Caco-2 (cell line): Measurements from ENCODE around the gene FASN. TPM values are rescaled to one million over a fixed set of nuclear protein-coding genes. Genes with fewer than 3 reads are reported as not detected.

ENCODE experiments used
- BruUV-seq: library from RNA; stranded (reverse); fragments of 400-500 nt; replicated peaks from 2 replicates; lab custom pipeline; 2021; lab: Mats Ljungman, UMichigan
- CTCF ChIA-PET: fragments of 300-600 bp; sonication (Branson Sonifier 250); formaldehyde crosslinking; loops from one replicate; lab custom pipeline; 2022; ENCODE audit warnings: antibody characterized with exemption; lab: Charles Lee
- POLR2A ChIA-PET: fragments of 300-600 bp; sonication (Branson Sonifier 250); formaldehyde crosslinking; loops from one replicate; lab custom pipeline; 2022; ENCODE audit warnings: antibody characterized with exemption; lab: Charles Lee
- DNase-seq, 2 experiments: peaks; one replicate each; pipeline versions ENCODE4 v3.0.0 to v3.0.0-alpha.2; 2020 to 2022
- H3K27me3 ChIP-seq: replicated peaks from 2 replicates; pipeline ENCODE4 v1.6.0; 2011; ENCODE audit warnings: low read length; ENCODE audit not compliant: control insufficient read depth, insufficient read depth
- H3K36me3 ChIP-seq: 2 replicates; pipeline ENCODE4 v1.5.1; 2011; ENCODE audit warnings: low read length; ENCODE audit not compliant: control insufficient read depth, insufficient read depth
- H3K4me1 ChIP-seq: fragments of 250-450 bp; sonication (Bioruptor Pico); 2 replicates; pipeline ENCODE4 v1.5.1; 2020; ENCODE audit warnings: mild to moderate bottlenecking
- H3K4me3 ChIP-seq: 2 replicates; pipeline ENCODE4 v1.5.1; 2011; ENCODE audit warnings: low read depth, mild to moderate bottlenecking, control low read depth, low read length
- H3K9me3 ChIP-seq: fragments of 250-450 bp; sonication (Bioruptor Pico); 2 replicates; pipeline ENCODE4 v1.5.1; 2020; ENCODE audit warnings: mild to moderate bottlenecking, moderate library complexity
- H3K27ac Mint-ChIP-seq: one replicate; pipeline ENCODE4 v1.8.0; 2022; ENCODE audit warnings: mixed read lengths; ENCODE audit not compliant: unreplicated experiment
- H3K27me3 Mint-ChIP-seq: one replicate; pipeline ENCODE4 v1.8.0; 2022; ENCODE audit warnings: mixed read lengths; ENCODE audit not compliant: insufficient read depth, unreplicated experiment
- H3K36me3 Mint-ChIP-seq: one replicate; pipeline ENCODE4 v1.8.0; 2022; ENCODE audit warnings: mild to moderate bottlenecking, mixed read lengths; ENCODE audit not compliant: insufficient read depth, unreplicated experiment
- H3K4me1 Mint-ChIP-seq: one replicate; pipeline ENCODE4 v1.8.0; 2022; ENCODE audit warnings: low read depth, mixed read lengths; ENCODE audit not compliant: unreplicated experiment
- H3K4me3 Mint-ChIP-seq: one replicate; pipeline ENCODE4 v1.8.0; 2022; ENCODE audit warnings: mild to moderate bottlenecking, moderate library complexity, mixed read lengths; ENCODE audit not compliant: unreplicated experiment
- H3K9me3 Mint-ChIP-seq: one replicate; pipeline ENCODE4 v1.8.0; 2022; ENCODE audit warnings: mixed read lengths; ENCODE audit not compliant: unreplicated experiment
- intact Hi-C: fragments of 100-400 bp; cut with micrococcal nuclease; formaldehyde crosslinking; loops from one replicate; pipeline ENCODE4 v1.10.0; 2022; ENCODE audit not compliant: unreplicated experiment
- total RNA-seq: library from RNA; stranded (reverse); gene quantifications from 2 replicates; pipeline ENCODE4 v1.2.3, GENCODE V29; 2022
- TF ChIP-seq, protein P1 (sequence below), 2 experiments: fragments of 200-600 bp in 1 of 2; IDR thresholded peaks; 1 replicate in 1 of 2; 2 replicates in 1 of 2; pipeline versions ENCODE4 v1.5.1 to v1.8.0; 2011 to 2022; ENCODE audit warnings: antibody characterized with exemption in 1 of 2, control low read depth in 1 of 2, inconsistent platforms in 1 of 2, low read depth in 1 of 2, low read length in 1 of 2, mild to moderate bottlenecking in 1 of 2, moderate library complexity in 1 of 2; ENCODE audit not compliant: insufficient read depth in 1 of 2, severe bottlenecking in 1 of 2, unreplicated experiment in 1 of 2

Gene FASN
- total RNA-seq, 1 experiment from 2014 or later = 330 TPM

DNA sequence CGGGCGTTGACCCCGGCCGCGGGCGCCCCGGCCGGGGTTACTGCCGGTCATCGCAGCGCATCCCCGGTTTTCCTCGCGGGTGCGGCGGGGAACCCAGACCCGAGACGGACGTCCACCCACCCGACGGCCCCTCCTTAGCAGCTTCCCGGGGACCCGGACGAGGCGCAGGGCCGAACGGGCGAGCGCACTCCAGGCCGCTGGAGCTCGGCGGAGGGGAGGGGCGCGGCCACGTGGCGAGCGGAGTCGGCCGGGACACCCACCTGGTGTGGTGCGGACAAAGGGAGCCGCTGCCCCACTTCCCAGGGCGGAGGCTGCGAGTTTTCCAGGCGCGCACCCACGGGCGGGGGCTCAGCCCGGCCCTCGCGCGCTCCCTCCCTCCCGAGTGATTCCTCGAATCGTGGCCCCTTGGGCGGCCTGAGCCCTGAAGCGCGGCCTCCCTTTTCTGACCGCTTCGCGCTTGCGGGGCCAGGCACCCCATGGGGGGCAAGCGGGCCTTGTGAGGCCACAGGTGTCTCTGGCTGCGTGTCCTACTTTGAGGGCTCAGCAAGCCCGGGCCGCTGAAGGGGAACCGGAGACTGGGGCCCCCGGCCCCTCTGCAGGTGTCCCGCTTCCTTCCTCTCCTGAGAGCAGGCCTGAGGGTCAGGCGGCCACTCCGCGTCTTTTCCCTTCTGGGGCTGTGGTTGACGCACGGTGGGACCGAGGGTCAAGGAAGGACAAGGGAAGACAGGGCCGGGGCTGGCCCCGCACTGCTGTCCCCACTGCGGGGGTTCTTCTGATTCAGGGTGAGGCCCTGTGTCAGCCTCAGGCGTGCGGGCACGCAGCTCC lies 1.1 kb upstream of the FASN start:
- peaks cover 72% of the 10 kb centered on the region for H3K36me3 Mint-ChIP-seq
- H3K4me3 Mint-ChIP-seq = peak overlapping the region; percentile 76
- ChIA-PET CTCF (interaction anchor here (0.7 to 2.1 kb wide), 3 partner anchors 21 to 137 kb away, joined by 3 to 12 read pairs (median 4); partner anchors contain the start of gene DCXR), POLR2A (interaction anchor here (0.5 to 1.8 kb wide), 10 partner anchors 16 to 238 kb away, joined by 3 to 17 read pairs (median 4); partner anchors contain the start of genes CENPX, DCXR, LRRC45 and RAC3)
- no peaks in the 10 kb centered on the region for H3K27me3 ChIP-seq
- TF ChIP-seq, protein P1, sequence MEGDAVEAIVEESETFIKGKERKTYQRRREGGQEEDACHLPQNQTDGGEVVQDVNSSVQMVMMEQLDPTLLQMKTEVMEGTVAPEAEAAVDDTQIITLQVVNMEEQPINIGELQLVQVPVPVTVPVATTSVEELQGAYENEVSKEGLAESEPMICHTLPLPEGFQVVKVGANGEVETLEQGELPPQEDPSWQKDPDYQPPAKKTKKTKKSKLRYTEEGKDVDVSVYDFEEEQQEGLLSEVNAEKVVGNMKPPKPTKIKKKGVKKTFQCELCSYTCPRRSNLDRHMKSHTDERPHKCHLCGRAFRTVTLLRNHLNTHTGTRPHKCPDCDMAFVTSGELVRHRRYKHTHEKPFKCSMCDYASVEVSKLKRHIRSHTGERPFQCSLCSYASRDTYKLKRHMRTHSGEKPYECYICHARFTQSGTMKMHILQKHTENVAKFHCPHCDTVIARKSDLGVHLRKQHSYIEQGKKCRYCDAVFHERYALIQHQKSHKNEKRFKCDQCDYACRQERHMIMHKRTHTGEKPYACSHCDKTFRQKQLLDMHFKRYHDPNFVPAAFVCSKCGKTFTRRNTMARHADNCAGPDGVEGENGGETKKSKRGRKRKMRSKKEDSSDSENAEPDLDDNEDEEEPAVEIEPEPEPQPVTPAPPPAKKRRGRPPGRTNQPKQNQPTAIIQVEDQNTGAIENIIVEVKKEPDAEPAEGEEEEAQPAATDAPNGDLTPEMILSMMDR (IDR thresholded peaks at IDR 0.05; ENCODE audit: insufficient read depth in 1 of 2, low read depth in 1 of 2, low read length in 1 of 2, severe bottlenecking in 1 of 2, unreplicated experiment in 1 of 2) = no peak
- H3K27me3 Mint-ChIP-seq = no peaks in the 10 kb centered on the region
- intact Hi-C loops = loop anchor here (2.0 kb wide), 1 partner anchor 62 kb away; the partner anchor contains the start of gene DCXR
- peak in 1 of 2 experiments; percentile 47 for DNase-seq
- H3K27ac Mint-ChIP-seq = peak overlapping the region; percentile 86
- H3K9me3 ChIP-seq = no peaks in the 10 kb centered on the region
- H3K36me3 ChIP-seq = peaks cover 9% of the 10 kb centered on the region
- peaks cover 14% of the 10 kb centered on the region for H3K4me1 Mint-ChIP-seq
- BruUV-seq = no TSS peak
- H3K4me1 ChIP-seq = peaks cover 62% of the 10 kb centered on the region
- peak overlapping the region; percentile 78 for H3K4me3 ChIP-seq
- no peaks in the 10 kb centered on the region for H3K9me3 Mint-ChIP-seq

- no peak for DNase-seq
- H3K4me1 Mint-ChIP-seq = peaks cover under 1% of the 10 kb centered on the region
- no peaks in the 10 kb centered on the region for H3K27me3 Mint-ChIP-seq
- ChIA-PET CTCF (interaction anchor here (0.6 to 2.1 kb wide), 3 partner anchors 9 to 67 kb away, joined by 3 to 12 read pairs (median 3); partner anchors contain the start of gene DCXR), POLR2A (interaction anchor here (1.0 to 1.8 kb wide), 5 partner anchors 8 to 195 kb away, joined by 5 to 17 read pairs (median 8); partner anchors contain the start of genes CENPX, DCXR, LRRC45 and RAC3)
- peaks cover 68% of the 10 kb centered on the region for H3K36me3 Mint-ChIP-seq
- H3K4me3 ChIP-seq = peak overlapping the region; percentile 93
- H3K27me3 ChIP-seq = no peaks in the 10 kb centered on the region
- H3K36me3 ChIP-seq = peaks cover 16% of the 10 kb centered on the region
- no peaks in the 10 kb centered on the region for H3K9me3 ChIP-seq
- peaks cover 48% of the 10 kb centered on the region for H3K4me1 ChIP-seq
- TF ChIP-seq, protein P1 (IDR thresholded peaks at IDR 0.05; ENCODE audit: insufficient read depth in 1 of 2, low read depth in 1 of 2, low read length in 1 of 2, severe bottlenecking in 1 of 2, unreplicated experiment in 1 of 2) = no peak
- H3K27ac Mint-ChIP-seq = no peak overlapping the region
- no peaks in the 10 kb centered on the region for H3K9me3 Mint-ChIP-seq
- no TSS peak for BruUV-seq
- intact Hi-C loops = loop anchor here (2.0 kb wide), 1 partner anchor 61 kb away; the partner anchor contains the start of gene DCXR
- H3K4me3 Mint-ChIP-seq = peak overlapping the region; percentile 75
Measured at GRCh38 chr17:82097919-82098168, 192 bp downstream of the FASN start.

GRCh38 chr17:82097184-82097918 lies 685 bp downstream of the FASN start:
- Mint-ChIP-seq H3K4me3 (peak overlapping the region; percentile 75), H3K9me3 (no peaks in the 10 kb centered on the region), H3K27ac (peak overlapping the region; percentile 22), H3K36me3 (peaks cover 69% of the 10 kb centered on the region), H3K4me1 (no peaks in the 10 kb centered on the region), H3K27me3 (no peaks in the 10 kb centered on the region)
- DNase-seq = peak in 1 of 2 experiments; percentile 74
- TSS peak; percentile 45 for BruUV-seq
- H3K9me3 ChIP-seq = no peaks in the 10 kb centered on the region
- H3K27me3 ChIP-seq = no peaks in the 10 kb centered on the region
- intact Hi-C loops = no loop called here
- H3K4me3 ChIP-seq = peak overlapping the region; percentile 93
- peaks cover 16% of the 10 kb centered on the region for H3K36me3 ChIP-seq
- ChIA-PET POLR2A (interaction anchor here (1.0 to 1.8 kb wide), 5 partner anchors 9 to 195 kb away, joined by 5 to 17 read pairs (median 8); partner anchors contain the start of genes CENPX, DCXR, LRRC45 and RAC3), CTCF (interaction anchor here (0.6 to 1.0 kb wide), 2 partner anchors 9 to 67 kb away, joined by 3 read pairs; no protein-coding TSS in a partner anchor)
- TF ChIP-seq, protein P1 (IDR thresholded peaks at IDR 0.05; ENCODE audit: insufficient read depth in 1 of 2, low read depth in 1 of 2, low read length in 1 of 2, severe bottlenecking in 1 of 2, unreplicated experiment in 1 of 2) = no peak
- peaks cover 44% of the 10 kb centered on the region for H3K4me1 ChIP-seq
